ENCODE measurements around the gene TBC1D9.

DNA sequence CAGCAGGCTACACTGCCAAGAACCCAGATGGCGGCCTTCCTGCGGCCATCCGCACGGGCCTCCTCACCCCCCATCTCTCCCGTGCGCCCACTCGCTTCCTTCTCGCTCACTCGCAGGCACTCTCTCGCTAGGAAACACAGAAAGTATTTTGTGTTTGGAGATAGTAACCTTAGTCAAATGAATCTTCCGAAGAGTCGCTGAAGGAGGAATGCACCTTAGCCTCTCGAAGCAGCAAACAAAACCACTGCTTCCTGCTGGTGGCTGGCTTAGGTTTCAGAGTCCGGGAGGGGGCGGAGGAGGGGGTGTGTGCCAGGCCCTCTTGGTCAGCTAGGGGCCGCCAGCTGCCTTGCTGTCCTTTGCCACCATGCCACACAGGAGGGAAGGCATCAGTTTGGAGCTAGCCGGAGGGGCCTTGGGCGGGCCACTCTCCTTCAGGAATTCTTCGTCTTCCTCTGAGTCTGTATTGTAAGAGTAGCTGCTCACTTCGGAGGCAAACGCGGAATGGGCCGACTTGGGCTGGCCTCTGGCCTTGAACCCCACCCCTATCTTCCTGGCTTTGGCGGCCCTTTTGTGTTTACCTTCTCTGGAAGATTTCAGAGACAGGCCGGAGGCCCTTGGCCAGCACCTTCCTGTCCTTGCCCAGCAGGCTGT lies 114.3 kb downstream of the TBC1D9 start:
- TF ChIP-seq FOXK2 (IDR thresholded peaks at IDR 0.05) = no peak
- no peak for TF ChIP-seq SUZ12 (IDR thresholded peaks at IDR 0.05)
- TF ChIP-seq HDGF (IDR thresholded peaks at IDR 0.05; ENCODE audit: borderline replicate concordance) = no peak
- no peak for TF ChIP-seq TARDBP (IDR thresholded peaks at IDR 0.05)
- no peak for TF ChIP-seq LEF1 (IDR thresholded peaks at IDR 0.05; ENCODE audit: borderline replicate concordance)
- TF ChIP-seq FOXM1 (IDR thresholded peaks at IDR 0.05; ENCODE audit: borderline replicate concordance) = no peak
- no peak for TF ChIP-seq BHLHE40 (IDR thresholded peaks at IDR 0.05; ENCODE audit: borderline replicate concordance)
- TF ChIP-seq CTBP1 (IDR thresholded peaks at IDR 0.05; ENCODE audit: borderline replicate concordance) = no peak
- no peak for TF ChIP-seq ARNT (IDR thresholded peaks at IDR 0.05)
- TF ChIP-seq, protein P1, sequence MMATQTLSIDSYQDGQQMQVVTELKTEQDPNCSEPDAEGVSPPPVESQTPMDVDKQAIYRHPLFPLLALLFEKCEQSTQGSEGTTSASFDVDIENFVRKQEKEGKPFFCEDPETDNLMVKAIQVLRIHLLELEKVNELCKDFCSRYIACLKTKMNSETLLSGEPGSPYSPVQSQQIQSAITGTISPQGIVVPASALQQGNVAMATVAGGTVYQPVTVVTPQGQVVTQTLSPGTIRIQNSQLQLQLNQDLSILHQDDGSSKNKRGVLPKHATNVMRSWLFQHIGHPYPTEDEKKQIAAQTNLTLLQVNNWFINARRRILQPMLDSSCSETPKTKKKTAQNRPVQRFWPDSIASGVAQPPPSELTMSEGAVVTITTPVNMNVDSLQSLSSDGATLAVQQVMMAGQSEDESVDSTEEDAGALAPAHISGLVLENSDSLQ (IDR thresholded peaks at IDR 0.05) = no peak

Measured in HEK293T (cell line).